HG03439 (cell line): ENCODE measurements around the gene FAM89B.

Source experiments
- ATAC-seq: cut with Tn5 transposase; IDR thresholded peaks from one replicate; pipeline ENCODE4 v1.9.1; 2021; ENCODE audit warnings: mild to moderate bottlenecking, moderate library complexity; ENCODE audit not compliant: unreplicated experiment

FAM89B gene

DNA sequence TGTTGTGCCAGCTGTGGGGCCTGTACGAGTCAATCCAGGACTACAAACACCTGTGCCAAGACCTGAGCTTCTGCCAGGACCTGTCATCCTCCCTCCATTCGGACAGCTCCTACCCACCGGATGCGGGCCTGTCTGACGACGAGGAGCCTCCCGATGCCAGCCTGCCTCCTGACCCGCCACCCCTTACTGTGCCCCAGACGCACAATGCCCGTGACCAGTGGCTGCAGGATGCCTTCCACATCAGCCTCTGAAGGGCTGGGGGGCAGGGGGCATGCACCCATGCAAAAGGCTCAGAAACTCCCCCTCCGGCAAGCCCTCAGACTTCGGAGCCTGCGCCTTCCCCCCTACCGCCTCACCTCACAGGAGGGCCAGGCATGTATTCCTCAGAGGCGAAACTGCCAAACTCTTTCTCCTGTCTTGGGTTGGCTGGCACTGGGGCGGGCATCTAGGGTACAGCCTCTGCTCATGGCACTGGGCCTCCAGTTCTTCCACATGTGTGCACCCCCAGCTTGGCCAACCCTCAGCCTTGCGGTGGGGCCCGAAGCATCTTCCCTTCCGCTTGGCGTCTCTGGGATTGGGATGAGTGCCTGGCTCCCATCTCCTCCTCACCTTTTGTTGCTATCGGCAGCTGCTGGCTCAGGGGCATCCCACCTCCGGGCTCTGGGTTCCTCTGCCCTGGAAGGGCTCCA lies 1.2 kb downstream of the FAM89B start:
- no peak for ATAC-seq

GRCh38 chr11:65574109-65574810 lies 1.9 kb downstream of the FAM89B start:
- peak; percentile 27 for ATAC-seq

GRCh38 chr11:65574811-65575567 lies 2.7 kb downstream of the FAM89B start:
- ATAC-seq: no peak

GRCh38 chr11:65575568-65576231 lies 3.4 kb downstream of the FAM89B start, which contains the start of gene EHBP1L1:
Gene EHBP1L1, plus strand, starts transcription at chr11:65576053. Its CDS starts 250 bp downstream, at chr11:65576303.
- no peak for ATAC-seq

GRCh38 chr11:65576232-65576866 lies 4.0 kb downstream of the FAM89B start:
- no peak for ATAC-seq

GRCh38 chr11:65576867-65577755 lies 4.8 kb downstream of the FAM89B start:
- ATAC-seq: no peak

GRCh38 chr11:65577756-65578109 lies 5.4 kb downstream of the FAM89B start:
- no peak for ATAC-seq

- no peak for ATAC-seq
These were observed 5.8 kb downstream of the FAM89B start for GRCh38 chr11:65578134-65578533.

- ATAC-seq: no peak
These were observed 6.3 kb downstream of the FAM89B start for GRCh38 chr11:65578667-65579066.

DNA sequence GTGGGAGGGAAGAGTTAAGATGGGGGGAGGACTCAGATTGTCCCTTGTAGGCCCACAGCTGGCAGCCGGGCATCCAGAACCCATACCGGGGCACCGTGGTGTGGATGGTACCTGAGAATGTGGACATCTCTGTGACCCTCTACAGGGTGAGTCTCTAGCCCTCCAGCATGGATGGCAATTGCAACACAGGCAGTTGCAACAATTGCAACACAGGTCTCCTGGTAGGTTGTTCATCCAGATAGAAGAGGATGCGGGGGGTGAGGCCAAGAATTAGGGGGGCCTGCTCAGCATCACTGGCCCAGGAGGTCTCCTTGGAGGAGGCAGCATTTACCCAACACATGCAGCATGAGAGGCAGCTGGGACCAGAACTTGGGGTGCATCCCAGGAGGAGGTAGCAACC lies 7.0 kb downstream of the FAM89B start:
- ATAC-seq: no peak

DNA sequence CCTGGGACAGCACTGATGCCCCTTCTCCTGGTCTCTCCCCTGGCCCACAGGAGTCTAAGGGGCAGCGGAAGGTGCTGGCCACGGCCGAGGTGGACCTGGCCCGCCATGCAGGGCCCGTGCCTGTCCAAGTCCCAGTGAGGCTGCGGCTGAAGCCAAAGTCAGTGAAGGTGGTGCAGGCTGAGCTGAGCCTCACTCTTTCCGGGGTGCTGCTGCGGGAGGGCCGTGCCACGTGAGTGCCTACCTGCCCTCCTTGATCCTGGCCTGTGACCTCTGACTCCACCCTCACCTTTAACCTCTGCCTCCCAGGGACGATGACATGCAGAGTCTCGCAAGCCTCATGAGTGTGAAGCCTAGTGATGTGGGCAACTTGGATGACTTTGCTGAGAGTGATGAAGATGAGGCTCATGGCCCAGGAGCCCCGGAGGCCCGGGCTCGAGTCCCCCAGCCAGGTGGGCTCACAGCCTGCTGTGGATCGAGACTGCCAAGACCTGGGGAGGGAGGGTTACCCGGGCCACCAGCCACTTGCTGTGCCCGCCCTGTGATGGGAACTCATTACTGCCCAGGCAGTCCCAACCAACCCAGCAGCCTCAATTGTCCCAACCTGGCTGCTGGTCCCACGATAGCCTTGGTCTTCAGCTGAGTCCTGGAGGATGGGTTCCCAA lies 7.8 kb downstream of the FAM89B start:
- no peak for ATAC-seq

- ATAC-seq: no peak
These were observed 8.4 kb downstream of the FAM89B start for GRCh38 chr11:65580756-65581155.

DNA sequence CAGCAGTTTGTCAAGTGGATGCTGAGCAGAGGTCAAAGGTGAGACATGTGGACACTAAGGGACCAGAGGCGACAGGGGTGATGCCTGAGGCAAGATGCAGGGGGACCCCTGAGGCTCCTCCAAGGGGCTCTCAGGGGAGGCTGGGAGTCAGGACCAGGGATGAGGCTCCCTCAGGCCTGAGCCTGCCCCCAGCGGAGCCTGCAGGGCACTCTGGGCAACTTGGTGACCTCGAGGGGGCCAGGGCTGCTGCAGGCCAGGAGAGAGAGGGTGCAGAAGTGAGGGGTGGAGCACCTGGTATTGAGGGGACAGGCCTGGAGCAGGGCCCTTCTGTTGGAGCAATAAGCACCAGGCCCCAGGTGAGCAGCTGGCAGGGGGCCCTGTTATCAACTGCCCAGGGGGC lies 9.6 kb downstream of the FAM89B start:
- no peak for ATAC-seq

DNA sequence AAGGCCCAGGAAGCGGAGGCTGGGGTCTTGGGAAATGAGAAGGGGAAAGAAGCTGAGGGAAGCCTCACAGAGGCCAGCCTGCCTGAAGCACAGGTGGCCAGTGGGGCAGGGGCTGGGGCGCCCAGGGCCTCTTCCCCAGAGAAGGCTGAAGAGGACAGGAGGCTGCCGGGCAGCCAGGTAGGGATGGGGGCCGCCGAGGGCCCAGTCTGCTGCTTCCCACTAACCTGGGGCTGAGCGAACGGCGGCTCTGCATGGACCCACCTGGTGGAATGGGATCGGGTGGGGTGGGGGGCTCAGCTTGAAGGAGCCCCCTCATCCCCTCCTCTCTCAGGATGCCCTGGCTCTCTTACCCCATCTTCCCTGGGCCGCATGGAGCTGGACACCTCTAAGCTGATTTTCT lies 11.3 kb downstream of the FAM89B start:
- ATAC-seq: no peak

DNA sequence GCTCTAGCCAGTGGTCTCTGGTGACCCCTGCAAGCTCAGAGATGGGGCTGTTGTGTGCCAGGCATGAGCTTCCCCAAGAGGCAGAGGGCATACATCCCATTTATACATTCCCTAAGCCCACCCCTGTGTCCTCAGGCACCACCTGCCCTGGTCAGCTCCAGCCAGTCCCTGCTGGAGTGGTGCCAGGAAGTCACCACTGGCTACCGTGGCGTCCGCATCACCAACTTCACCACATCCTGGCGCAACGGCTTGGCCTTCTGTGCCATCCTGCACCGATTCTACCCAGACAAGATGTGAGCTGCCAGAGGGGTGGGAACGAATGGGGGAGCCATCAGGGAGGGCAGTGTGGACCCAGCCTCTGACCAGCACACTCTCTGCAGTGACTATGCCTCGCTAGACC lies 11.8 kb downstream of the FAM89B start:
- no peak for ATAC-seq

GRCh38 chr11:65584723-65585171 lies 12.4 kb downstream of the FAM89B start:
- ATAC-seq: no peak

DNA sequence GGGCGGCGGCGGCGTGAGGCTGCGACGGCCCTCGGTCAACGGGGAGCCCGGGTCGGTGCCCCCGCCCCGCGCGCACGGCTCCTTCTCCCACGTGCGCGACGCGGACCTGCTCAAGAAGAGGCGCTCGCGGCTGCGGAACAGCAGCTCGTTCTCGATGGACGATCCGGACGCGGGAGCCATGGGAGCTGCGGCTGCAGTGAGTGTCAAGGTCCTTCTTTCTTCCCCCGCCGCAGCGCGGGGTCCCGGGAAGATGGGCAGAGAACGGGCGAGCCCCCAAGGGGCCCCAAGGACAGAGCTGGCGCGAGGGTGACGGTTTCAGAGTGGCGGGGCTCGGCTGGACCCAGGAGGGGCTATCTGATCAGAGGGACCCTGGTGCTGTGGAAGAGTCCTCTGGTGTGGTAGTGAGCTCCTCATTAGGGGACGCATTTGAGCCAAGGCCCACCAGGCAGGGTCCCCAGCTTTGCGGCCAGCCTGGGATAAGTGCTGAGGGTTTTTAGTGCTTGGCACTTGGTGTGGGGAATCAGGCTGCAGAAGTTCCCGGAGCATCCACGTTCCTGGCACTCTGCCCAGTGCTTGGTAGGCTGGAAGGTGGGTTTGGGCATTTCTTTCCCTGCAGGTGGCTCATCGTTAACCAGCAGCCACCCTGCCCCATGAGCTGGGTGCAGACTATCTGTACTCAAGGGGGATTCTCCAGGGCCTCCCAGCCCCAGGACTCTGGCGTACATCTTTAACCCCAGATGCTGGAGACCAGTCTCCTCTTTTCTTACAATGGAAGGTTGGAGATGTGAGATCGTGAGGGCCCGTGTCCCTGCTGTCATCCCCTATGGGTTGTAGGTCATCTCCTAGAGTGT lies 13.3 kb downstream of the FAM89B start:
- ATAC-seq: no peak

- ATAC-seq: no peak
These were observed 13.9 kb downstream of the FAM89B start for GRCh38 chr11:65586247-65586630.
